SKM-1 treated with dmso at 0.1 percent for 144 hours (cell line): Measurements from ENCODE around the gene SYNJ2.

ENCODE experiments used
- DNase-seq: peaks from one replicate; lab custom pipeline; 2025; ENCODE audit not compliant: unreplicated experiment; lab: John Stamatoyannopoulos, UW

The SYNJ2 gene

GRCh38 chr6:158026901-158027589 is 45.4 kb downstream of the SYNJ2 start:
- peak; percentile 44 for DNase-seq

DNA sequence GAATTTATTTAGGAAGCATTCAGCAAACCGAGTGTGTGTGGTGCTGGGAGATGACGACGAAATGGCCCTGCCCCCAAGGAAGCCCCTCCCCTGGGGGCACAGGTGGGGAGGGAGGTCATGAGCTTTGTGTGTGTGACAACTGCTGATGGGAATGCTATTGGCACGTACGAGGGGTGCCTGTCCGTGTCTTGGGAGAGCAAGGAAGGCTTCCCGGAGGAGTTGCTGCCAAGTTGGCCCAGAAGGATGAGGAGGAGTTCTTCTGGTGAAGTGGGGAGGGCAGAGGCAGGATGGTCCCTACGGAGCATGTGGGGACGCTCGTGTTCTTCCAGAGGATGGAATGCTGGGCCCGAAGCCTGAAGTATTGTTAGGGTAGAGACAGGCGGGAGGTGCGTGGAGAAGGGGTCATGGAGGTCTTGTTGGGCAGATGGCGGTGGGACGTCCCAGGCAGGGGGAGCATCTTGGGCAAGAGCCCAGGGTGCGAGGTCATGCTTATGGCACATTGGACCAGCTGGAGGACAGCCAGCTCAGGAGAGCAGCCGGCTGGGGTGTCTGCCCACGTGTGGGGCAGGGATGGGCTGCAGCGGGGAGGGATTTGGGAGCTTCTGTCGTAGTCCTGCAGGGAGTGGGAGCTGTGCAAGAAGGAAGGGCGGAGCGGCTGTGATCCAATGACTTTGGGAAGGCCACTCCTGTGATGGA is 46.1 kb downstream of the SYNJ2 start:
- DNase-seq = no peak

GRCh38 chr6:158028421-158028820 is 46.8 kb downstream of the SYNJ2 start:
- DNase-seq = no peak

DNA sequence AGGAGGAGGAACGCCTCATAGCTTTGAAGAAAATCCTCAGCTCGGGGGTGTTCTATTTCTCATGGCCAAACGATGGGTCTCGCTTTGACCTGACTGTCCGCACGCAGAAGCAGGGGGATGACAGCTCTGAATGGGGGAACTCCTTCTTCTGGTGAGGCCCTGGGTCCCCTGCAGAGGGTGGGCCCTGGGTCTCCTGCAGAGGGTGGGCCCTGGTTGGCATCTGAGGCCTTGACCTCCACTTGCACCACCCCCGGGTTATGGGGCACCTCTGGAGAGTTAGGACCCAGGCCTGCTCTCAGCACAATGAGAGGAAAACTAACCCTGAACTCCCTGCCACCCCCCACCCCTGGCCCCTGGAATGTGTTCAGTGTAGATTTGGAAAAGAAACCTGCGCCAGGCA is 47.2 kb downstream of the SYNJ2 start:
- no peak for DNase-seq

DNA sequence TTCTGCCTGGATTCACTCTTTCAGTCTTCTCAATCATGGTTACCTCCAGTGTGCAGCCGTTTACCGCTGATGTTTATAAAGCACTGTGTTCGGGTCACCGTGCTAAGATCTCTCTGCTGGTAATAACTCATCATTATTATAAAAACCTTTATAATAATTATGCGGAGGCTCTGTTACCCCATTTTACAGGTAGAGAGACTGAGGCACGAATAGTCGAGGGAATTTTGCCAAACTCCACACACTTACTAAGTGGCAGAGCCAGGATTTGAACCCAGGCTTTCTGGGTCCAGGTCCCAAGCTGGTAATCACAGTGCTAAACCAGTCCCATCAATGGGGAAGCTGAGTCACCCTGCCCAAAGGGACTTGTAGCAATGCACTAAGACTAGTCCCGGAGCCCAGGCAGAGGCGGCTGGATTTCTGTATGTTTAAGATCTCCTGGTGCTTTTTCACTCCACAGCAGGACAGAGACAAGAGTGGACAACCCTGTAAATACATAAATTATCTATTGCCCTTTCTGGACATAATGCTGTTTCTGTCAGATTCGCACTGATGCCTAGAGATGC is 48.1 kb downstream of the SYNJ2 start:
- DNase-seq = no peak

- no peak for DNase-seq
Measured at GRCh38 chr6:158030380-158031300, 49.0 kb downstream of the SYNJ2 start.

- DNase-seq = peak; percentile 80
Measured at GRCh38 chr6:158031381-158032353, 50.0 kb downstream of the SYNJ2 start.

GRCh38 chr6:158032354-158032733 is 50.7 kb downstream of the SYNJ2 start:
- DNase-seq = no peak

DNA sequence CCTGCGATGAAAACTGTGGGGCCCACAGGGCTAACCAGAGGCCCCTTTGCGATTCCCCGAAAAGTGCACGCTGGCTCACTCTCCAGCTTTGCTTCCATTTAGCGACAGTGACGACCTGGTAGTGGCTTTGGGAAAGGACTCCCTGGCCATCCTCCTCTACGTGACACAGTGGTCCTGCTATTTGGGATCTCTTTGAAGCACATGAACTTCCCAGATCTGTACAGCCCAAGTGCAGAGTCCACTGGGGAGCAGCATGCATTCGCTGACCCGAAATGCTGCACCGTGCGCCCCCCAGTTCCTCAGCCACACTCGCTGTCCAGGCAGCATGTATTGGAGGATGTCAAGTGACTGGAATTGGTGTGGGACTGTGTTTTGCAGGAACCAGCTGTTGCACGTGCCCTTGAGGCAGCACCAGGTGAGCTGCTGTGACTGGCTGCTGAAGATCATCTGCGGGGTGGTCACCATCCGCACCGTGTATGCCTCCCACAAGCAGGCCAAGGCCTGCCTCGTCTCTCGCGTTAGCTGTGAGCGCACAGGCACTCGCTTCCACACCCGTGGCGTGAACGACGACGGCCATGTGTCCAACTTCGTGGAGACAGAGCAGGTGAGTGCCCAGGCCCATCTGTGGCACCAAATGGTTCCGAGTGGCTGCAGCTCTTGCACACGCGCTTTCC is 51.6 kb downstream of the SYNJ2 start:
- DNase-seq = no peak

DNA sequence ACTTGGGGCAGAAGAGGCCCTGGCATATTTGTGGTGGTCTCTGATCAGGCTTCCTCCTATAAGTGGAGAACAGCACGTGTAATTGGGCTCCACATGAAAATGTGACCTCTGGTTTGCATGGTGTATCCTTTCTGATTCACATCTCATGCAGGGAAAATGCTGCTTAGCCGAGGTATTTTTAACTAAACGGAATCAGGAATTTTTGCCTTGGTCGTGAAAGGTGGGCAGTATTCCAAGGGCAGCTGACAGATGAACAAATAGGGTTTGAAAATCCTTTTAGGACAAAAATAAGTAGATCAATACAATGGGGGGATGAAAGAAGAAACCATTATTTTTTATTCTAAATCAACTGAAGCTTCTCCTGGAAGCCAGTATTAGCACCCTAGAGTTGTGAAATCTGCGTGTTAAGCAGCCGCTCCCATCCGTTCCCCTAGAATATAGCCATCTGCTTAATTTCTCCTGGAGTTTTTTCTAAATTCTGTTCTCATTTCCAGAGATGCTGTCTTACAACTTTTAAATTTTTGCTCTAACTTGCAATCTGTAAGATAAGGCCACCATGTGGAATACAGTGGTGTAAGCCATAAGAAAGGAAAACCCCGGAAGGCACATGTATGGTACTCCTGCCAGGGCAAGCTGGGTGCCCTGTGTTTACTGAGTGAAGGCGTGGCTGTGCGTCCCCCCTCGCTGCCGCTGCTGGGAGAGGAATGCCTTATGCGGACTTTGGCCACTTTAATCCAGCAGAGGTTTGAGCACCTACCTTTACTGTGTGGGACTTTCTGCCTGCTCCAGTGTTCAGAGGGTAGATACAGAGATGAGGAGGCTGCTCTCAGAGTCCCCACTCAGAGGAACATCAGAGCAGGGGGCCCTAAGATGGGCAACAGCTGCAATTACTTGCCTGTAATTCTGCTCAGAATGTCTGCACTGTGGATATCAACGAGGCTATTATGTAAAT is 52.4 kb downstream of the SYNJ2 start:
- DNase-seq = no peak

DNA sequence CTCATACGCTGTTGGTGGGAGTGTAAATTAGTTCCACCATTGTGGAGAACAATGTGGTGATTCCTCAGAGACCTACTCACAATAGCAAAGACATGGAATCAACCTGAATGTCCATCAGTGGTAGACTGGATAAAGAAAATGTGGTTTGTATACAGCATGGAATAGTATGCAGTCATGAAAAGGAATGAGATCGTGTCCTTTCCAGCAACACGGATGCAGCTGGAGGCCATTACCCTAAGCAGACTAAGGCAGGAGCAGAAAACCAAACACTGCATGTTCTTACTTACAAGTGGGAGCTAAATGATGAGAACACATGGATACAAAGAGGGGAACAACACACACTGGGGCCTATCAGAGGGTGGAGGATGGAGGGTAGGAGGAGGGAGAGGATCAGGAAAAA is 54.6 kb downstream of the SYNJ2 start:
- DNase-seq = no peak

- DNase-seq = no peak
Measured at GRCh38 chr6:158037021-158037420, 55.4 kb downstream of the SYNJ2 start.

GRCh38 chr6:158037771-158038170 is 56.1 kb downstream of the SYNJ2 start:
- no peak for DNase-seq

GRCh38 chr6:158038291-158039177 is 56.9 kb downstream of the SYNJ2 start:
- DNase-seq = no peak

DNA sequence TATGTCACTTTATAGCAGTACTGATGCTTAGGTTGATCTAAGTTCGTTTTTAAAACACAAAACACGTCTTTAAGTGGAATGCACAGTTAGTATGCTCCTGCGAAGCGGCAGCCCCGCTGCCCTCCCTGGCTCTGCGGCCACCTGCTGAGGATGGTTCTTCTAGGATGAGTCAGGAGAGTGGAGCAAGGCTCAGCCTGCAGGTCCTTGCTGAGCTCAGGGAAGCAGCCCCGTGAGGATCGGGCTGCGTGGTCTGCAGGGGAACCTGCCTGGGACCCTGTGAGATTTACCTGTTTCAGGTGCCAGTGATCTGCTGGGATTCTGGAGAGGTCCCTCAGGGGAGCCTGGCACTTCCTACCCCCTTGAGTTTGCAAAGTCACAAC is 57.5 kb downstream of the SYNJ2 start:
- DNase-seq = no peak

GRCh38 chr6:158039571-158040050 is 57.9 kb downstream of the SYNJ2 start:
- no peak for DNase-seq

DNA sequence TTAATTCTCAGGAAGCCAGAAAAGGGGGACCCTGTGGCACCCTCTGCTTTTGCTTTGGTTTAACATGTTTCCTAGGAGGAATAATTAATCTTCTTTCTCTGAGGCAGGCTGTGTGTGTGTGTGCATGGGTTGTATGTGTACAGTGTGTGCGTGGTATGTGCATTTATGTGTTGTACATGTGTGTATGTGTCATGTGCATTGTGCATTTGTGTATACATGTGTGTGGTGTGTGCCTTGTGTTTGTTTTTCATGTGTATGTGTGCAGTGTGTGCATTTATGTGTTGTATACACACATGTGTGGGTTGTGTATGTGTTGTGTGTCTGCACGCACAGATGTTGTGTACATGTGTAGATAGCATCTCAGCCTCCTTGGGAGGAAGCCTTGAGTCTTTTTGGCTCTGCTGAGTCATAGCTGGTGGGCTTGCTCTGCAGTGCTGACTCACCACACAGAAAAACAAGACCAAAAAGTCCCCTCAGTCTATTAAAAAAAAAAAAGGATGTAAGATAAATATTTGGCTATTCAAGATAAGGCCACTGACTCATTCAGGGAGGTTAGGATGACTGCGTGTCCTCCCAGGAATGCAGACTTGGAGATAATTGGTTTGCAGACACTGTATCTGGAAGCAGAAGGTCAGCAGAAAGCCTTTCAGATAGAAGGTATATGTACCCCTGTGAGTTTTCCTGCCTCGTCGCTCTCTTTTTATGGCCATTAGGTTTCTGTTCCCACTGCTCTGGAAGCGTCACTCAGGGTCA is 58.6 kb downstream of the SYNJ2 start:
- DNase-seq = no peak
